Measurements from ENCODE around the gene PLCXD3. TPM values are rescaled to one million over a fixed set of nuclear protein-coding genes. Genes with fewer than 3 reads are reported as not detected.

The PLCXD3 gene
- total RNA-seq, 1 donor from 2014 or later = 0.84 TPM

GRCh38 chr5:41309275-41309674, 201.1 kb downstream of the PLCXD3 start:
- TF ChIP-seq CTCF (IDR thresholded peaks at IDR 0.05; ENCODE audit: insufficient read depth, low read length, poor library complexity, severe bottlenecking) = no peak
- DNase-seq (ENCODE audit: low read depth) = no peak
- no peaks in the 10 kb centered on the region for H3K27me3 ChIP-seq (ENCODE audit: control insufficient read depth, insufficient read depth, low read length)
- no peaks in the 10 kb centered on the region for H3K36me3 ChIP-seq (ENCODE audit: control insufficient read depth, insufficient read depth, low read length)
- no peak overlapping the region for H3K4me3 ChIP-seq (ENCODE audit: low read depth, low read length)

DNA sequence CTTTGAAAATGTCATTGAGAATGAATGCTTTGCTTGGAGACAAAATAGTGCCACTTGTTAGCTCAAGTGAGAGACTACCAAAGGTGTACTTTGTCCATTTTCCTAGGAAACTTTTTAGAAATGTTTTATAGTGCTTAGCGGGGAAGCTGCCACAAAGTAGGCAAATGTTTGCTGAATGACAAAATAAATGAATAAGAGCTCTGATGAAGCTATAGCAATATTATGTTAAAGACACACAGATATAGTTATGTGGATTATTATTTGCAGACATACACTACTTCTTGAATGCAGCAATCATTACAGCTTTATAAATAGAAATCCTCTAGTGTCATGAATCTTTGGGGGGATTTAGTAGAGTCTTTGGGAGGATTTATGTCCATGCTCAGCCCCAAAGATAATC, 204.4 kb downstream of the PLCXD3 start:
- H3K27me3 ChIP-seq (ENCODE audit: control insufficient read depth, insufficient read depth, low read length) = no peaks in the 10 kb centered on the region
- no peak overlapping the region for H3K4me3 ChIP-seq (ENCODE audit: low read depth, low read length)
- no peaks in the 10 kb centered on the region for H3K36me3 ChIP-seq (ENCODE audit: control insufficient read depth, insufficient read depth, low read length)
- no peak for DNase-seq (ENCODE audit: low read depth)
- TF ChIP-seq CTCF (IDR thresholded peaks at IDR 0.05; ENCODE audit: insufficient read depth, low read length, poor library complexity, severe bottlenecking) = no peak

GRCh38 chr5:41305056-41305455, 205.3 kb downstream of the PLCXD3 start:
- Histone ChIP-seq H3K36me3 (ENCODE audit: control insufficient read depth, insufficient read depth, low read length) (no peaks in the 10 kb centered on the region), H3K4me3 (ENCODE audit: low read depth, low read length) (no peak overlapping the region), H3K27me3 (ENCODE audit: control insufficient read depth, insufficient read depth, low read length) (no peaks in the 10 kb centered on the region)
- DNase-seq (ENCODE audit: low read depth) = no peak
- no peak for TF ChIP-seq CTCF (IDR thresholded peaks at IDR 0.05; ENCODE audit: insufficient read depth, low read length, poor library complexity, severe bottlenecking)

GRCh38 chr5:41296066-41296465, 214.3 kb downstream of the PLCXD3 start:
- no peak for DNase-seq (ENCODE audit: low read depth)
- TF ChIP-seq CTCF (IDR thresholded peaks at IDR 0.05; ENCODE audit: insufficient read depth, low read length, poor library complexity, severe bottlenecking) = no peak
- Histone ChIP-seq H3K4me3 (ENCODE audit: low read depth, low read length) (no peak overlapping the region), H3K27me3 (ENCODE audit: control insufficient read depth, insufficient read depth, low read length) (no peaks in the 10 kb centered on the region), H3K36me3 (ENCODE audit: control insufficient read depth, insufficient read depth, low read length) (no peaks in the 10 kb centered on the region)

- H3K27me3 ChIP-seq (ENCODE audit: control insufficient read depth, insufficient read depth, low read length) = no peaks in the 10 kb centered on the region
- H3K4me3 ChIP-seq (ENCODE audit: low read depth, low read length) = no peak overlapping the region
- TF ChIP-seq CTCF (IDR thresholded peaks at IDR 0.05; ENCODE audit: insufficient read depth, low read length, poor library complexity, severe bottlenecking) = no peak
- no peaks in the 10 kb centered on the region for H3K36me3 ChIP-seq (ENCODE audit: control insufficient read depth, insufficient read depth, low read length)
- no peak for DNase-seq (ENCODE audit: low read depth)
These were observed 219.1 kb downstream of the PLCXD3 start for GRCh38 chr5:41291323-41291722.

- Histone ChIP-seq H3K4me3 (ENCODE audit: low read depth, low read length) (no peak overlapping the region), H3K27me3 (ENCODE audit: control insufficient read depth, insufficient read depth, low read length) (no peaks in the 10 kb centered on the region), H3K36me3 (ENCODE audit: control insufficient read depth, insufficient read depth, low read length) (no peaks in the 10 kb centered on the region)
- TF ChIP-seq CTCF (IDR thresholded peaks at IDR 0.05; ENCODE audit: insufficient read depth, low read length, poor library complexity, severe bottlenecking) = no peak
- DNase-seq (ENCODE audit: low read depth) = no peak
These were observed 219.6 kb downstream of the PLCXD3 start for GRCh38 chr5:41290810-41291209.

Data from kidney epithelial cell (primary cell).